ENCODE measurements around the gene SAMD14.

Gene SAMD14

DNA sequence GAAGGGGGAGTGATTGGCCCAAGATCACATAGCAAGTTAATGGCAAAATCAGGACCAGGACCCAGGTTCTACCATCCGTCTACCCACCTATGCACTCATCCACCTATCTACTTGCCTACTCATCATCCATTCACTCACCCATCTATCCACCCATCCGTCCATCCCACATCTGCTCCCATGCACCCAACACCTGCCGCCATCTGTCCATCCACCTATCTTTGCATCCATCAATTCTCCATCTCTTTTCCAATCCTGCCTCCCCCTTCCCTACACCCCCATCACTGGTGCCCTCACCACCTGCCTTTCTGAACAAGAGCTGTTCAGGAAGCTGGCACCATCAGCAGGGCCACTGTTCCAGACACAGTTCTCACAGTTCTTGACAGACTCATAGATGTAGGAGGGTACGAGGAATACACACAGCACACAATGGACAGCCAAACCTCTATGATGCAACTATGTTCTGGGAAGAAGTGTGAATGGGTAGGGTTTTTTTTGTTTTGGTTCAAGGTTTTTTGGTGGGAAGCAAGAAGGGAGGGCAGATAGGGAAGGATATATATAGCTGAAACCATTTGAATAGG lies 4.5 kb downstream of the SAMD14 start:
- H2BK120ac ChIP-seq (ENCODE audit: low read depth, low read length): no peak overlapping the region
- H2AFZ ChIP-seq (ENCODE audit: low read depth, low read length): no peak overlapping the region
- H3K18ac ChIP-seq (ENCODE audit: low read depth in 1 of 2, low read length in 2 of 2): no peak overlapping the region

DNA sequence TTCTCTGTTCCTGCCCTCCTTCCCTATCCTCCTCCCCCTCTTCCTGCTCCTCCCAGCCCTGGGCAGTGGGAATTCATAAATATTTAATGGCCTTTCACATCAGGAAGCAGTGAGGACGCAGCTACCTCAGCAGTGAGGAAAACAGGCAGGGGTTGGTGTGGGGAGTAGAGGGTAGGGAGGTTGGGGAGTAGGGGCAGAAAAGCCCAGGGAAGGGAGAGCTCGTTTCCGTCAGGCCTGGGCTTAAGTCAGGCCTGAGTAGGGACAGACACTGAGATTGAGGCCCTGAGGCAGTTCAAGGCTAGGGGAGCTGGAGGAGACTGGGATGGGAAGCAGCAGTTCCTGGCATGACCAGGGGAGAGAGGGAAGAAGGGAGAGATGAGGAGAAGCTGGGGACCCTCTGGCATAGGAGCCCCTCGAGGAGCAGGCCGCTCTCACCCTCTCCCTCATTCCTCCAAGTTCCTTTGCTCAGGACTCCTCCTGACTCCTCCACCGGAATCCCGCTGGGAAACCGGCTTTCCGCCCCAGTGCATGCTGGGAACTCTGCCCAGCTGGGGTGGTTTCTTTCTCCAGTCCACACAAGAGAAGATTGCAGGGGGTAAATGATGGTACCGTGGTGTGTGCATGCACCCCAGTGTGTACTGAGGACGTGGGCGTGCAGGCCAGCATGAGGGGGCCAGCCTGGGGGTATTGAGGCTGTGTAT lies 6.2 kb downstream of the SAMD14 start:
- H2AFZ ChIP-seq (ENCODE audit: low read depth, low read length): peak overlapping the region; percentile 54
- peak overlapping the region; percentile 47 to 95 for H3K4ac ChIP-seq (ENCODE audit: low read depth in 1 of 2, low read length in 2 of 2)
- H2BK120ac ChIP-seq (ENCODE audit: low read depth, low read length): peak overlapping the region; percentile 64
- peak overlapping the region; percentile 56 for H3K9ac ChIP-seq (ENCODE audit: low read length)
- peak overlapping the region; percentile 26 for H3K4me2 ChIP-seq (ENCODE audit: low read length, poor library complexity, severe bottlenecking)
- H2AK5ac ChIP-seq (ENCODE audit: low read length, severe bottlenecking): peak overlapping the region; percentile 93
- H3K4me3 ChIP-seq (ENCODE audit: insufficient read depth in 1 of 2, low read depth in 1 of 2, low read length in 2 of 2): no peak overlapping the region
- H3K27ac ChIP-seq (ENCODE audit: low read length, poor library complexity, severe bottlenecking): peak overlapping the region; percentile 96
- peak overlapping the region in 1 of 2 experiments; percentile 9 for H3K23ac ChIP-seq (ENCODE audit: low read length in 2 of 2)
- peaks cover 27% of the 10 kb centered on the region for H3K79me1 ChIP-seq (replicated peaks; ENCODE audit: low read length, poor library complexity, severe bottlenecking)
- H2BK12ac ChIP-seq (ENCODE audit: low read length in 2 of 2): peak overlapping the region; percentile 37 to 51
- DNase-seq: peak; percentile 47
- H3K36me3 ChIP-seq (ENCODE audit: control insufficient read depth in 1 of 2, insufficient read depth in 2 of 2, low read depth in 1 of 2, low read length in 2 of 2): peaks cover 0 to 30% of the 10 kb centered on the region in 2 experiments
- peak overlapping the region; percentile 84 to 90 for H3K18ac ChIP-seq (ENCODE audit: low read depth in 1 of 2, low read length in 2 of 2)
- 44% methylated on average over 10 of the region's 12 CpGs for WGBS
- no peak overlapping the region for H2BK5ac ChIP-seq (ENCODE audit: low read depth, low read length, poor library complexity, severe bottlenecking)
- peaks cover 0 to 19% of the 10 kb centered on the region in 2 experiments for H3K27me3 ChIP-seq (ENCODE audit: control insufficient read depth in 1 of 2, insufficient read depth in 1 of 2, low read length in 2 of 2)
- H4K8ac ChIP-seq (ENCODE audit: low read length): peak overlapping the region; percentile 98
- H3K9me3 ChIP-seq (ENCODE audit: control insufficient read depth, low read length): no peaks in the 10 kb centered on the region
- peaks cover 32% of the 10 kb centered on the region for H3K4me1 ChIP-seq (ENCODE audit: control insufficient read depth, insufficient read depth, low read depth, low read length)
- H2BK15ac ChIP-seq (ENCODE audit: low read depth, poor library complexity, severe bottlenecking): peak overlapping the region; percentile 60
- H3K14ac ChIP-seq (ENCODE audit: low read length in 2 of 2): peak overlapping the region in 1 of 2 experiments; percentile 61
- peak overlapping the region; percentile 88 for H4K91ac ChIP-seq (ENCODE audit: low read length)

More for the DNA sequence above, 4.5 kb downstream of the SAMD14 start:
- no peak overlapping the region for H3K4ac ChIP-seq (ENCODE audit: low read depth in 1 of 2, low read length in 2 of 2)
- H3K9ac ChIP-seq (ENCODE audit: low read length): no peak overlapping the region
- no peaks in the 10 kb centered on the region for H3K9me3 ChIP-seq (ENCODE audit: control insufficient read depth, low read length)
- H4K91ac ChIP-seq (ENCODE audit: low read length): no peak overlapping the region
- DNase-seq: no peak
- H3K4me2 ChIP-seq (ENCODE audit: low read length, poor library complexity, severe bottlenecking): no peak overlapping the region
- H3K27ac ChIP-seq (ENCODE audit: low read length, poor library complexity, severe bottlenecking): no peak overlapping the region
- no peak overlapping the region for H2BK15ac ChIP-seq (ENCODE audit: low read depth, poor library complexity, severe bottlenecking)
- peaks cover 0 to 20% of the 10 kb centered on the region in 2 experiments for H3K36me3 ChIP-seq (ENCODE audit: control insufficient read depth in 1 of 2, insufficient read depth in 2 of 2, low read depth in 1 of 2, low read length in 2 of 2)
- peak overlapping the region in 1 of 2 experiments; percentile 32 for H3K14ac ChIP-seq (ENCODE audit: low read length in 2 of 2)
- peak overlapping the region; percentile 34 for H2AK5ac ChIP-seq (ENCODE audit: low read length, severe bottlenecking)
- no peak overlapping the region for H3K4me3 ChIP-seq (ENCODE audit: insufficient read depth in 1 of 2, low read depth in 1 of 2, low read length in 2 of 2)
- no peak overlapping the region for H2BK5ac ChIP-seq (ENCODE audit: low read depth, low read length, poor library complexity, severe bottlenecking)
- H3K23ac ChIP-seq (ENCODE audit: low read length in 2 of 2): no peak overlapping the region
- H2BK12ac ChIP-seq (ENCODE audit: low read length in 2 of 2): no peak overlapping the region
- H4K8ac ChIP-seq (ENCODE audit: low read length): no peak overlapping the region
- H3K79me1 ChIP-seq (replicated peaks; ENCODE audit: low read length, poor library complexity, severe bottlenecking): peaks cover 27% of the 10 kb centered on the region
- 96% methylated on average over 4 of the region's 4 CpGs for WGBS
- H3K4me1 ChIP-seq (ENCODE audit: control insufficient read depth, insufficient read depth, low read depth, low read length): peaks cover 38% of the 10 kb centered on the region
- peaks cover 0 to 5% of the 10 kb centered on the region in 2 experiments for H3K27me3 ChIP-seq (ENCODE audit: control insufficient read depth in 1 of 2, insufficient read depth in 1 of 2, low read length in 2 of 2)

DNA sequence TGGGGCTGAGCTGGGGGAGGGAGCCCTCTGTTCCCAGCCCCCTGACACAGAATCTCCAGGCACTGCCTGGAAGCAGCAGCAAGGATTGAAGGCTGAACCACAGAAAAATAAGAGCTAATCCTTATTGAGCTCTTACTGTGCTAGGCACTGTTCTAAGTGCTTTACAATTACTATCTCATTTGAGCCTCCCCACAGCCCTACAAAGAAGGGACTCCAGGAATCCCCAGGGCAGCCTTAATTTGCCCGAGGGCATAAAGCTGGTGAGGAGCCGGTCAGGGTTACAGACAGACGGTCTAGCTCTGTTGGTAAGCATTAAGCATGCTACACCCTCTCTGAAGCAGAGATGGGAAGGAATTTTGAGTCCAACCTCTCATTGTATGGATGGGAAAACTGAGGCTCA lies 7.0 kb downstream of the SAMD14 start:
- Histone ChIP-seq H2AFZ (ENCODE audit: low read depth, low read length) (no peak overlapping the region), H3K14ac (ENCODE audit: low read length in 2 of 2) (peak overlapping the region in 1 of 2 experiments; percentile 9), H2BK15ac (ENCODE audit: low read depth, poor library complexity, severe bottlenecking) (no peak overlapping the region), H3K18ac (ENCODE audit: low read depth in 1 of 2, low read length in 2 of 2) (peak overlapping the region; percentile 3 to 79), H4K91ac (ENCODE audit: low read length) (peak overlapping the region; percentile 65), H4K8ac (ENCODE audit: low read length) (peak overlapping the region; percentile 93), H3K4ac (ENCODE audit: low read depth in 1 of 2, low read length in 2 of 2) (peak overlapping the region; percentile 1 to 47), H3K23ac (ENCODE audit: low read length in 2 of 2) (no peak overlapping the region), H3K4me3 (ENCODE audit: insufficient read depth in 1 of 2, low read depth in 1 of 2, low read length in 2 of 2) (no peak overlapping the region), H3K9me3 (ENCODE audit: control insufficient read depth, low read length) (no peaks in the 10 kb centered on the region), H3K27me3 (ENCODE audit: control insufficient read depth in 1 of 2, insufficient read depth in 1 of 2, low read length in 2 of 2) (peaks cover 0 to 25% of the 10 kb centered on the region in 2 experiments), H2BK5ac (ENCODE audit: low read depth, low read length, poor library complexity, severe bottlenecking) (no peak overlapping the region), H2AK5ac (ENCODE audit: low read length, severe bottlenecking) (peak overlapping the region; percentile 14), H2BK12ac (ENCODE audit: low read length in 2 of 2) (peak overlapping the region; percentile 6 to 87), H3K36me3 (ENCODE audit: control insufficient read depth in 1 of 2, insufficient read depth in 2 of 2, low read depth in 1 of 2, low read length in 2 of 2) (peaks cover 0 to 37% of the 10 kb centered on the region in 2 experiments), H3K4me2 (ENCODE audit: low read length, poor library complexity, severe bottlenecking) (no peak overlapping the region), H3K79me1 (replicated peaks; ENCODE audit: low read length, poor library complexity, severe bottlenecking) (peaks cover 26% of the 10 kb centered on the region), H3K27ac (ENCODE audit: low read length, poor library complexity, severe bottlenecking) (peak overlapping the region; percentile 96), H3K9ac (ENCODE audit: low read length) (peak overlapping the region; percentile 56), H3K4me1 (ENCODE audit: control insufficient read depth, insufficient read depth, low read depth, low read length) (peaks cover 28% of the 10 kb centered on the region), H2BK120ac (ENCODE audit: low read depth, low read length) (peak overlapping the region; percentile 12)
- 96% methylated on average over 3 of the region's 3 CpGs for WGBS
- DNase-seq: no peak

DNA sequence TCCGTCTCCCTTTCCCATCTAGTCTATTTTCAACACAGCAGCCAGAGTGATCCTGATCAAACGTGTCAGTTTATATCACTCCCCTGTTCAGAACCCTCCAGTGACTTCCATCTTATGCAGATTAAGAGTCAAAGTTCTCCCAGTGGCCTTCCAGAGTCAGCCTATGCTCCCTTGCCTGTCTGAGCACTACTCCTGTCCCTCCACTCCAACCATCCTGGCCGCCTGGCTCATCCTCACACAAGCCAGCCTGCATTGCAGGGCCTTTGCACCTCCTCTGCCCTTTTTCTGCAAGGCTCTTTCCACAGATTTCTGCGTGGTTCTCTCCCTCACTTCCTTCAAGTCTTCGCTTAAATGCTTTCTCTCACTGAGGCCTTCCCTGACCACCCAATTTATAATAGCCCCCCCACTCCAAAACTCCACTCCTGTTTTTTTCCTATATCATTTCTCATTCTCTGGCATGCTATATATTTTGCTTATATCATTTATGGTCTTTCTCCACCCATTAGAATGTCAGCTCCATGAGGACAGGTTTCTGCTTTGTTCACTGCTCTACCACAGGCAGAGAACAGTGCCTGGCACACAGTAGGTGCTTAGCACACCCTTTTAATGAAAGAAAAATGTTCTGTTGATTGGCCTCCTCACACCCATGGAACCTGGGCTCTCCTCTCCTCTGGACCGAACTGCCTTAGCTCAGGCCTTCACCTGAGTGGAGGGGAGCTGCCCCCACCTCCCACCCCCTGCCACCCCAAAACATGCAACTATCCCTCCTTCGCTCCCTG lies 9.3 kb downstream of the SAMD14 start:
- Histone ChIP-seq H4K91ac (ENCODE audit: low read length) (no peak overlapping the region), H3K4ac (ENCODE audit: low read depth in 1 of 2, low read length in 2 of 2) (no peak overlapping the region), H3K4me3 (ENCODE audit: insufficient read depth in 1 of 2, low read depth in 1 of 2, low read length in 2 of 2) (no peak overlapping the region), H3K9ac (ENCODE audit: low read length) (no peak overlapping the region), H3K36me3 (ENCODE audit: control insufficient read depth in 1 of 2, insufficient read depth in 2 of 2, low read depth in 1 of 2, low read length in 2 of 2) (peaks cover 0 to 53% of the 10 kb centered on the region in 2 experiments), H3K27me3 (ENCODE audit: control insufficient read depth in 1 of 2, insufficient read depth in 1 of 2, low read length in 2 of 2) (peaks cover 0 to 34% of the 10 kb centered on the region in 2 experiments), H3K27ac (ENCODE audit: low read length, poor library complexity, severe bottlenecking) (no peak overlapping the region), H3K4me2 (ENCODE audit: low read length, poor library complexity, severe bottlenecking) (no peak overlapping the region), H2BK5ac (ENCODE audit: low read depth, low read length, poor library complexity, severe bottlenecking) (no peak overlapping the region), H4K8ac (ENCODE audit: low read length) (no peak overlapping the region), H2BK12ac (ENCODE audit: low read length in 2 of 2) (no peak overlapping the region), H2BK120ac (ENCODE audit: low read depth, low read length) (no peak overlapping the region), H3K23ac (ENCODE audit: low read length in 2 of 2) (no peak overlapping the region), H2BK15ac (ENCODE audit: low read depth, poor library complexity, severe bottlenecking) (no peak overlapping the region), H3K79me1 (replicated peaks; ENCODE audit: low read length, poor library complexity, severe bottlenecking) (peaks cover 25% of the 10 kb centered on the region), H2AFZ (ENCODE audit: low read depth, low read length) (no peak overlapping the region), H3K9me3 (ENCODE audit: control insufficient read depth, low read length) (no peaks in the 10 kb centered on the region), H3K4me1 (ENCODE audit: control insufficient read depth, insufficient read depth, low read depth, low read length) (peaks cover 37% of the 10 kb centered on the region), H3K14ac (ENCODE audit: low read length in 2 of 2) (no peak overlapping the region), H3K18ac (ENCODE audit: low read depth in 1 of 2, low read length in 2 of 2) (no peak overlapping the region), H2AK5ac (ENCODE audit: low read length, severe bottlenecking) (no peak overlapping the region)
- WGBS: 87% methylated on average over 7 of the region's 7 CpGs
- DNase-seq: no peak

All from mesenchymal stem cell (in vitro differentiated cells and primary cell).